Middle frontal gyrus (tissue), 1 donor: ENCODE measurements around the gene EGFL6.
"Not testable (repeated sequence)": the region's sequence is repeated elsewhere in the genome, so short reads cannot be mapped to it uniquely, and the experiment has no call there.

Experiments used
- DNase-seq: peaks from one replicate; pipeline ENCODE4 v3.0.0-alpha.2; 2015; ENCODE audit warnings: low spot score; ENCODE audit errors: extremely low spot score

The EGFL6 gene

GRCh38 chrX:13652287-13652793, 82.9 kb downstream of the EGFL6 start:
- DNase-seq = no peak

DNA sequence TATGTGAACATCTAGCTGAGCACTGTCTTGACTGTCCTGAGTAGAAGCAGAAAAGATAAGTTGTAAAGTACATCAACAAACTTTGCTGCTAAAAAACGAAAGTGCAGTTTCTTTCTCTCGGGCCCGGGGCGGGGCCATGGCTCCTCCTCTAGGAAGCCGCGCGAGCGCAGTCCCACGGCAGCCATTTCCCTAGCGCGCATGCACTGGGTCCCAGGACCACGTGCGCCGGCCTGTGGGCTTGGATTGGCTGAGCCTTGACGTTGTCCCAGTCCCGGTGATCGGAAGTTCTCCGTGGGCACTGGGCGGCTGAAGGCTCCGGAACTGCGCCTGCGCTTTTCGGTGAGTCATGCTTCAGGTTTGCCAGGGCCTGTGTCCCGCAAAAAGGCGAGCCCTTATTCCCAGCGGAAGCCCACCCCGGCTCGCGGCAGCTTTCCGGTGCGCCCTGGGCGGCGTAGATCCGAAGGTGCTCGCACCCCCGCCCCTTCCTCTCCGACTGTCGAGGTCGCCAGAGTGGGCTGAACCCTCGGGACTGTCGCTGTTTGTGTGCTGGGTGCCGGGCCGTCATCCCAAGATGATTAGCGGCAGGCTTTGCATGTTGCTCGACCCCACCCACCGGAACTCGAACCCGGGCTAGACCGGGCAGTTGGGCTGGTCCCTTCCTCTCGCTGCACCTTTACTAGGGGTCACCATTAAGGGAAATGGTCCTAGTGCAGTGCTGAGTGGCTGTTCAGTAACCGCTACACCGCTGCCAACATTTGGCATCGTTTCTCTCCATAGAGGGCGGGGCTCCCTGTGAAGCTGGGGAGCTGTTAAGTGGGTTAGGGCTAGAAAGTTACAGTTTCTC, 83.7 kb downstream of the EGFL6 start, which contains the start of gene TCEANC:
Gene TCEANC (plus strand): TSS at position 292 of the 844 bp plus-strand sequence. CDS start 9,368 bp downstream, outside the sequence.
- peak; percentile 88 for DNase-seq

DNA sequence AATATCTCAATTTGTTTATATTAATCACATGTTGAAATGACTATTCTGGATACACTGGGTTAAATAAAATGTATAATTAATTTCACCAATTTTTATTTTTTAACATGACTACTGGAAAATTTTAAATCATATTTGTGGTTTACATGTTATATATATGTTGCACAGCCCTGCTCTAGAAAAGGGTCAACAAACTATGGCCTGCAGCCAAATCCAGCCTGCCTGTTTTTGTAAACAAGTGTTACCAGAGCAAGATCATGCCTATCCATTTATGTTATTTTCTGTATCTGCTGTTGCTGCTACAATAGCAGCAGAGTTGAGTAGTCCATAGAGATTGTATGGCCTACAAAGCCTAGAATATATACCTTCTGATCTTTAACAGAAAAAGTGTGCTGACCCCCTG, 84.7 kb downstream of the EGFL6 start:
- no peak for DNase-seq

- no peak for DNase-seq
Measured at GRCh38 chrX:13655674-13656073, 86.3 kb downstream of the EGFL6 start.

DNA sequence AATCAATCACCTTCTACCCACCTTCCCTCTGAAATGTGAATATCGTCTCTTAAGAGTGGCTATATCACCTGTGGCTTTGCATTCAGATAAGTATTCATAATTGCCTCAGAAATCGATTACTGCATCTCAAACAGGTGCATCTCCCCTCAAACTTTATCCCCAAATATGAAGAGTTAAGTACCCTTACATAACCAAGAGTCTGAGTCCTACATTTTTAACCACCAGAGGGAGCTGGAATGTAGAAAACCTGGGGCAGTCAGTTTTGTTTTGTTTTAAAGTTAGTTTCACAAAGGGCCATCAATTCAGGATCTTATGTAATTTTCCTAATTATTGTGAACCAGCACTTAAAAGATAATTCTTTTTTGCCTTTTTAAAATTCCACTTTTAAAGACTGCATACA, 89.2 kb downstream of the EGFL6 start:
- peak; percentile 36 for DNase-seq

DNA sequence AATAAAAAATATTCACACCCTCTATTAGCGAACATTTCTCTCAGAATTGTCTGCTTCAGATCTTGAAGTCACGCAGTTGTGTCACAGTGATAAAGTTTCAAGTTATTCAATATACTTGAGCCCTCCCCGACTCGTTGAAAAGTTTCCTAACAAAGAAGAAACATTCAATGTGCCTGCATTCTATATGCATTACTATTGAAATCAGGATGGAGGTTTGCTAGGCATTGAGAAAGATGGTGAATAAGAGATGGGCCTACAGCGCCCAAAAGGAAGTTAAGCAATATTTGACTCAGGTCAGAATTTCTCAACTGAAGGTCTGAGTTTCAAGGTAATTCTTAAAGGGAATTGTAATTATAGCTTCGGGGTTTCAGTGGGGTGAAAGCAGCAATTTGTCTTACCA, 89.7 kb downstream of the EGFL6 start:
- no peak for DNase-seq

GRCh38 chrX:13661735-13662288, 92.4 kb downstream of the EGFL6 start:
- no peak for DNase-seq

GRCh38 chrX:13662355-13662791, 93.0 kb downstream of the EGFL6 start:
- DNase-seq = no peak

DNA sequence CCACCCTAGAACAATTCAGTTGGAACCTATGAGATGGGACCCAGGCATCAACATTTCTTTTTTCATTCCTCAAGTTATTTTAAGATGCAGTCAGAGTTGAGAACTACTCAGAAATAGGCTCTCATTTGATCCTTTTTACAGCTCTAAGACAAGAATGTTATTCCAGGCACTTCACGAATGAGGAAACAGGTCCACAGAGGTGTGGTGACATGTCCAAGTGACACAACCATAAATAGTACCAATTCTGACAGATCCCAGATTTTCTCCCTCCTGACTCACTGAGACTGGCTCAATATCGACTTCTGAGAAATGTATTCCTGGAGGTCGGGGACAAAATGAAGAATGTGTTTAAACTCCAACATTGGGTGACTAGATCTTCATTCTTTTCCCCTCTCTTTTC, 94.6 kb downstream of the EGFL6 start:
- no peak for DNase-seq

- DNase-seq = no peak
Measured at GRCh38 chrX:13666836-13667235, 97.4 kb downstream of the EGFL6 start.

GRCh38 chrX:13667919-13668318, 98.5 kb downstream of the EGFL6 start:
- no peak for DNase-seq

- DNase-seq = no peak
Measured at GRCh38 chrX:13669246-13669737, 99.9 kb downstream of the EGFL6 start.

GRCh38 chrX:13669755-13670154, 100.4 kb downstream of the EGFL6 start:
- DNase-seq = not testable (repeated sequence)

GRCh38 chrX:13670197-13670596, 100.8 kb downstream of the EGFL6 start:
- no peak for DNase-seq

DNA sequence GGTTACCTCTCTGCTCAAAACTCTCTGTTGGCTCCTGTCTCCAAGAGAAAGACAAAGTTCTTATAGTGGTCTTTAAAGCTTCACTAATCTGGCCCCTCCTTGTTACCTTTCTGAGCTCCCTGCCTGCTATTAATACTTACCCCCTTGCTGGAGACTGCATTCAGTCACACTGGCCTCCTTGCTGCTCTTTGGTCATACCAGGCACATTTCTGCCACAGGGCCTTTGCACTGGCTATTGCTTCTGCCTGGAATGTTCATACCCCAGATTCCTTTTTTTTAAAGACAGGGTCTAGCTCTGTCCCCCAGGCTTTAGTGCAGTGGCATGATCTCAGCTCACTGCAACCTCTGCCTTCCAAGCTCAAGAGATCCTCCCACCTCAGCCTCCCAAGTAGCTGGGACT, 103.6 kb downstream of the EGFL6 start:
- DNase-seq = no peak

DNA sequence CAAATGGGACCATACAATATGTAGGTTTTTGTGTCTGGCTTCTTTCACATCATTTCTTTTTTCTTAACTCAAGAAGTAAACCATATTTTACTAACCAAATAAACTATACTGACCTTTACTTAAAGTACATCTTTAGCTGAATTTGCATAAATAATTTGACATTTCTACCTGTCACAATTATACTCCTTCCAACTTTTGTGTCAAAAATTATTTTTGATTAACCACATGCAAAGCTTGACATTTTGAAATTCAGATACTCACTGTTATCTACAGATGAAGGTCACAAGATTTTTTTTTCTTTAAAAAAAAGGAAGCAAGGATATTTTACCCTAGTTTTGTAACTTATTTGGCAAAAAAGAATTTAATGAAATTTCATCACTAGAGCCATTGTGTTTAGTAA, 107.5 kb downstream of the EGFL6 start:
- no peak for DNase-seq

- DNase-seq = not testable (repeated sequence)
Measured at GRCh38 chrX:13679700-13680099, 110.3 kb downstream of the EGFL6 start.

- DNase-seq = no peak
Measured at GRCh38 chrX:13681595-13681994, 112.2 kb downstream of the EGFL6 start.
